Measurements from ENCODE around the gene SFSWAP. TPM values are rescaled to one million over a fixed set of nuclear protein-coding genes. Genes with fewer than 3 reads are reported as not detected.
"Not testable (repeated sequence)": the region's sequence is repeated elsewhere in the genome, so short reads cannot be mapped to it uniquely, and the experiment has no call there.

Gene SFSWAP
- total RNA-seq, 1 donor from 2014 or later = 46.9 TPM

DNA sequence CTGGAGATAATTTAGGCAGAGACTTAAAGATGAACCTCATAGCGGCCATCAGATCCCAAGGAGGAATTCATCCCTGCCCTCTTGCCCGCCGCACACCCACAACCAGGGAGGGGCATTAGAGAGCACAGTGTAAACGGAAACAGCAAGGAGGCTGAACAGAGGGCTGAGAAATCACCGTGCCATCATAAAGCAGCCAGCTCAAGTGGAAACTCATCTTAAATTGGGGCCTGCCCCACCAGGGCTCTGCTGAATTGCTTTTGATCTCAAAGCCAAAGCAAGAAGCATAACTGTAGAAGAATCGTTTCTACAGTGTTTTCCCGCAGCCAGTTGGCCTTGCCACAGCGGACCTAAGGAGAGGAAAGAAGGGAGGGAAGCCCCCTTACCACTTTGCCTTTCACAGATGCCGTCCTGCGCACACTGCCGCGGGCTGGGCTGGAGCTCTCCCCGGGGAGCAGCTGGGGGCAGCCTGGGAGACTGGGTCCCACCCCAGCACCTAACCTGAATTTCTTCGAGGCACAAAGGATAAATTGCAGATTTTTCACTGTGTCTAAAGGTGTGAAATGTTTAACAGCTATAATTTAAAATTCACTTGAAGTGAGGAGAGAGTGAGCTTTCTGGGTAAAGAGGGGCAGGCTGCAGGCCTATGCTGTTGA, 65.5 kb downstream of the SFSWAP start:
- DNase-seq = no peak
- ATAC-seq = peak in 1 of 2 donors; percentile 25
- no peaks in the 10 kb centered on the region for H3K9me3 ChIP-seq
- no peaks in the 10 kb centered on the region for H3K4me1 ChIP-seq
- H3K27ac ChIP-seq = no peak overlapping the region
- TF ChIP-seq, protein P1, sequence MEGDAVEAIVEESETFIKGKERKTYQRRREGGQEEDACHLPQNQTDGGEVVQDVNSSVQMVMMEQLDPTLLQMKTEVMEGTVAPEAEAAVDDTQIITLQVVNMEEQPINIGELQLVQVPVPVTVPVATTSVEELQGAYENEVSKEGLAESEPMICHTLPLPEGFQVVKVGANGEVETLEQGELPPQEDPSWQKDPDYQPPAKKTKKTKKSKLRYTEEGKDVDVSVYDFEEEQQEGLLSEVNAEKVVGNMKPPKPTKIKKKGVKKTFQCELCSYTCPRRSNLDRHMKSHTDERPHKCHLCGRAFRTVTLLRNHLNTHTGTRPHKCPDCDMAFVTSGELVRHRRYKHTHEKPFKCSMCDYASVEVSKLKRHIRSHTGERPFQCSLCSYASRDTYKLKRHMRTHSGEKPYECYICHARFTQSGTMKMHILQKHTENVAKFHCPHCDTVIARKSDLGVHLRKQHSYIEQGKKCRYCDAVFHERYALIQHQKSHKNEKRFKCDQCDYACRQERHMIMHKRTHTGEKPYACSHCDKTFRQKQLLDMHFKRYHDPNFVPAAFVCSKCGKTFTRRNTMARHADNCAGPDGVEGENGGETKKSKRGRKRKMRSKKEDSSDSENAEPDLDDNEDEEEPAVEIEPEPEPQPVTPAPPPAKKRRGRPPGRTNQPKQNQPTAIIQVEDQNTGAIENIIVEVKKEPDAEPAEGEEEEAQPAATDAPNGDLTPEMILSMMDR (IDR thresholded peaks at IDR 0.05) = no peak
- no peak overlapping the region for H3K4me3 ChIP-seq
- H3K36me3 ChIP-seq = peaks cover 90% of the 10 kb centered on the region
- intact Hi-C loops (cut with DNase I) = no loop called here
- no peaks in the 10 kb centered on the region for H3K27me3 ChIP-seq (ENCODE audit: low read depth)

DNA sequence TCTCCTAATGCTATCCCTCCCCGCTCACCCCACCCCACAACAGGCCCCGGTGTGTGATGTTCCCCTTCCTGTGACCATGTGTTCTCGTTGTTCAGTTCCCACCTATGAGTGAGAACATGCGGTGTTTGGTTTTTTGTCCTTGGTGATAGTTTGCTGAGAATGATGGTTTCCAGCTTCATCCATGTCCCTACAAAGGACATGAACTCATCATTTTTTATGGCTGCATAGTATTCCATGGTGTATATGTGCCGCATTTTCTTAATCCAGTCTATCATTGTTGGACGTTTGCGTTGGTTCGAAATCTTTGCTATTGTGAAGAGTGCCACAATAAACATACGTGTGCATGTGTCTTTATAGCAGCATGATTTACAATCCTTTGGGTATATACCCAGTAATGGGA, 66.4 kb downstream of the SFSWAP start:
- H3K36me3 ChIP-seq = peaks cover 90% of the 10 kb centered on the region
- DNase-seq; H3K27ac ChIP-seq; H3K9me3 ChIP-seq; intact Hi-C loops (cut with DNase I); H3K4me3 ChIP-seq; H3K27me3 ChIP-seq (ENCODE audit: low read depth); ATAC-seq; H3K4me1 ChIP-seq: not testable (repeated sequence)

DNA sequence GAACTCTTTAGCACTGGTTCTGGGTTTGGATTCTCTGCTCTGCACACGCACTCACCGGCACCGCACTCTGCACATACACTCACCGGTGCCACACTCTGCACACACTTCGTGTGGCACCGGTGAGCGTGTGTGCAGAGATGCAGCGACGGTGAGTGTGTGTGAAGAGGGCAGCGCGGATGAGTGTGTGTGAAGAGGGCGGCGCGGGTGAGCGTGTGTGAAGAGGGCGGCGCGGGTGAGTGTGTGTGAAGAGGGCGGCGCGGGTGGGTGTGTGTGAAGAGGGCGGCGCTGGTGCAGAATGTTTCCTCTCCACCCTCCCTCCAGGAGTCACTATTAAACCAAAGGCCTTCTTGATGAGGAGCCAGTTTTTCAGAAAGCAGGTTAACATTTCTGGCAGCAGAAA, 68.1 kb downstream of the SFSWAP start:
- Histone ChIP-seq H3K36me3 (peaks cover 88% of the 10 kb centered on the region), H3K4me1 (no peaks in the 10 kb centered on the region), H3K27ac (no peak overlapping the region), H3K9me3 (no peaks in the 10 kb centered on the region), H3K27me3 (ENCODE audit: low read depth) (no peaks in the 10 kb centered on the region), H3K4me3 (no peak overlapping the region)
- intact Hi-C loops (cut with DNase I) = no loop called here
- ATAC-seq (peak in 1 of 2 donors; percentile 30), DNase-seq (no peak)
- TF ChIP-seq, protein P1 (IDR thresholded peaks at IDR 0.05) = no peak

DNA sequence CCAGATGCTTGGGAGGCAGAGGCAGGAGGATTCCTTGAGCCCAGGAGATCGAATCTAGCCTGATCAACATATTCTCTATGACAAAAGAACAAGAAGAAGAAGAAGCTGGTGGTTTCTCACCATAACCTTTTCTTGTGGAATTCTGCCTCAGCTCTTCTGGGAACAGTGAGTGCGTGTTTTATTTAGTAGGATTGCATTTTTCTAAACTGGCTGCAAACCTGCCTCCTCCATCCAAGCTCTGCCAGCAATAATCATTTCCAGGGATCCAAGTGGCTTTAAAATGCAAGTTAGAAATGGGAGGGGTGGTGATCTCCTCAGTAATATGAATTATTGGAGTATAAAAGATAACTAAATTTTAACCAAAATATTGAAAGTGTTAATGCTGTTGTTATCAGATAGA, 71.2 kb downstream of the SFSWAP start:
- no peak overlapping the region for H3K4me3 ChIP-seq
- H3K27ac ChIP-seq = no peak overlapping the region
- H3K4me1 ChIP-seq = no peaks in the 10 kb centered on the region
- no peaks in the 10 kb centered on the region for H3K9me3 ChIP-seq
- no peaks in the 10 kb centered on the region for H3K27me3 ChIP-seq (ENCODE audit: low read depth)
- DNase-seq (no peak), ATAC-seq (no peak)
- TF ChIP-seq, protein P1 (IDR thresholded peaks at IDR 0.05) = no peak
- intact Hi-C loops (cut with DNase I) = no loop called here
- H3K36me3 ChIP-seq = peaks cover 90% of the 10 kb centered on the region

DNA sequence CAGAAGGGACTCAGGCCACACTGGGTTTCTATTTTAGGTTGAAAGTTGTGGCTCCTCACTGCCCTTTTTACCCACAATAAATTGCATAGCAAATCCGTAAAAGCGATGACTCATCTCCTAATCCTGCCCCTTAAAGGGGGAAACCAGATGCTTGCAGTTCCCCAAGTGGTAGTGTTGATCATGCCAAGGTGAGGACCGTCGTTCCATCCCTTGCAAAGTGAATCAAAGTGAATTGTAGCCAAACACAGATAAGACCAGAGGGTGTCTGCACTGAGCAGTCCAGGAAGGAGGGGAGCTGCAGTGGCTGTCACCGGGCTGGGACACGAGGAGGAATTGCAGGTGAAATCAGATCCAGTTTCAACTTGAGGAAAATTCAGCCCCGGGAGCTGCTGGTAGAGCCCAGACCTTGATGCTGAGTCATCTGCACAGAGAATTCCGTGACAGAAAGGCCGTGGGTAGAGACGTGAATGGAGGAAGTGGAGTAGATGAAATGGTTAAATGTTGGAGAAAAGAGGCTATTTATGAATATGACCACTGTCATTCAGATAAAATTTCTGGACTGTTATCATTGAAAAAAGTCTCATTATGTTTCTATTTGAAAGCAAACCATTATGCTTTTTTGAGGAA, 73.1 kb downstream of the SFSWAP start:
- TF ChIP-seq, protein P1 (IDR thresholded peaks at IDR 0.05) = no peak
- intact Hi-C loops (cut with DNase I) = no loop called here
- Histone ChIP-seq H3K9me3 (no peaks in the 10 kb centered on the region), H3K4me3 (no peak overlapping the region), H3K36me3 (peaks cover 93% of the 10 kb centered on the region), H3K4me1 (no peaks in the 10 kb centered on the region), H3K27ac (no peak overlapping the region), H3K27me3 (ENCODE audit: low read depth) (no peaks in the 10 kb centered on the region)
- DNase-seq (no peak), ATAC-seq (no peak)
